GM23248 (cell line): ENCODE data around the gene GTPBP4.

ENCODE experiments used
- EZH2 ChIP-seq: fragments of 200-600 bp; sonication (generic); IDR thresholded peaks from 2 replicates; pipeline ENCODE4 v1.6.1; 2018; ENCODE audit warnings: antibody characterized with exemption, mild to moderate bottlenecking; ENCODE audit not compliant: insufficient read depth, poor library complexity, severe bottlenecking
- EZH2phosphoT487 ChIP-seq: fragments of 200-600 bp; sonication (generic); IDR thresholded peaks from 2 replicates; pipeline ENCODE4 v1.6.1; 2018; ENCODE audit warnings: antibody characterized with exemption, moderate library complexity, mild to moderate bottlenecking, low read depth; ENCODE audit not compliant: insufficient read depth

GRCh38 chr10:938941-939678 is 49.1 kb upstream of the GTPBP4 start:
- TF ChIP-seq EZH2: no peak
- TF ChIP-seq EZH2phosphoT487: no peak
